MCF 10A (cell line): ENCODE results near the gene MIDN. TPM values are rescaled to one million over a fixed set of nuclear protein-coding genes. Genes with fewer than 3 reads are reported as not detected.
"Not testable (repeated sequence)": the region's sequence is repeated elsewhere in the genome, so short reads cannot be mapped to it uniquely, and the experiment has no call there.

ENCODE experiments used
- Bru-seq: library from RNA; stranded (reverse); fragments of 400-500 nt; gene quantifications from one replicate; lab custom pipeline; 2021; lab: Mats Ljungman, UMichigan
- BruChase-seq, 2 experiments: library from RNA; stranded (reverse); fragments of 400-500 nt; gene quantifications; one replicate each; lab custom pipeline; 2021; lab: Mats Ljungman, UMichigan
- BruUV-seq: library from RNA; stranded (reverse); fragments of 400-500 nt; replicated peaks from 2 replicates; lab custom pipeline; 2021; lab: Mats Ljungman, UMichigan
- CTCF ChIA-PET: fragments of 300-600 bp; sonication (Branson Sonifier 250); formaldehyde crosslinking; extraction: SDS; loops from one replicate; lab custom pipeline; 2021; ENCODE audit warnings: antibody characterized with exemption, inconsistent platforms; lab: Yijun Ruan, JAX
- POLR2A ChIA-PET: fragments of 300-600, 350-650 bp; sonication (Branson Sonifier 250); formaldehyde crosslinking; extraction: SDS; loops from one replicate; lab custom pipeline; 2020; ENCODE audit warnings: antibody characterized with exemption, inconsistent platforms; lab: Yijun Ruan, JAX
- DNase-seq: peaks from one replicate; pipeline ENCODE4 v3.0.0-alpha.2; 2018; ENCODE audit not compliant: unreplicated experiment
- H3K27ac Mint-ChIP-seq: one replicate; pipeline ENCODE4 v1.8.0; 2022; ENCODE audit warnings: mild to moderate bottlenecking, low read depth, mixed read lengths; ENCODE audit not compliant: unreplicated experiment
- H3K27me3 Mint-ChIP-seq: one replicate; pipeline ENCODE4 v1.8.0; 2022; ENCODE audit warnings: mixed read lengths; ENCODE audit not compliant: insufficient read depth, unreplicated experiment
- H3K36me3 Mint-ChIP-seq: one replicate; pipeline ENCODE4 v1.8.0; 2022; ENCODE audit warnings: mild to moderate bottlenecking, moderate library complexity, mixed read lengths; ENCODE audit not compliant: insufficient read depth, unreplicated experiment
- H3K4me1 Mint-ChIP-seq: one replicate; pipeline ENCODE4 v1.8.0; 2022; ENCODE audit warnings: mixed read lengths; ENCODE audit not compliant: insufficient read depth, unreplicated experiment
- H3K4me3 Mint-ChIP-seq: one replicate; pipeline ENCODE4 v1.8.0; 2022; ENCODE audit warnings: mild to moderate bottlenecking, moderate library complexity, mixed read lengths; ENCODE audit not compliant: unreplicated experiment
- H3K9me3 Mint-ChIP-seq: one replicate; pipeline ENCODE4 v1.8.0; 2022; ENCODE audit warnings: mixed read lengths; ENCODE audit not compliant: unreplicated experiment
- intact Hi-C: fragments of 100-400 bp; cut with micrococcal nuclease; formaldehyde crosslinking; loops from 2 replicates; pipeline ENCODE4 v1.14.1; 2022
- long read RNA-seq: library from polyadenylated mRNA; stranded (forward); transcript quantifications from one replicate; pipeline ENCODE4 v2.0.0, GENCODE V29; 2022
- total RNA-seq: library from RNA; stranded (reverse); gene quantifications from 2 replicates; pipeline ENCODE4 v1.2.3, GENCODE V29; 2022
- TF ChIP-seq, protein P1 (sequence below): fragments of 200-600 bp; IDR thresholded peaks from one replicate; pipeline ENCODE4 v1.8.0; 2022; ENCODE audit warnings: antibody characterized with exemption, mild to moderate bottlenecking; ENCODE audit not compliant: unreplicated experiment

MIDN gene
- total RNA-seq (73.6 and 96.9 TPM in 2 replicates), Bru-seq, nascent RNA (percentile 88 among the genes with signal in this experiment), BruChase-seq, experiment 1, labeled RNA remaining after a 6-hour chase (percentile 84 among the genes with signal in this experiment), BruChase-seq, experiment 2, labeled RNA remaining after a 2-hour chase (percentile 93 among the genes with signal in this experiment)
- long read RNA-seq, partial matches to known transcripts: 8 of 15 reads
- long read RNA-seq, other reads (novel, unspliced or antisense): 4 of 15 reads

DNA sequence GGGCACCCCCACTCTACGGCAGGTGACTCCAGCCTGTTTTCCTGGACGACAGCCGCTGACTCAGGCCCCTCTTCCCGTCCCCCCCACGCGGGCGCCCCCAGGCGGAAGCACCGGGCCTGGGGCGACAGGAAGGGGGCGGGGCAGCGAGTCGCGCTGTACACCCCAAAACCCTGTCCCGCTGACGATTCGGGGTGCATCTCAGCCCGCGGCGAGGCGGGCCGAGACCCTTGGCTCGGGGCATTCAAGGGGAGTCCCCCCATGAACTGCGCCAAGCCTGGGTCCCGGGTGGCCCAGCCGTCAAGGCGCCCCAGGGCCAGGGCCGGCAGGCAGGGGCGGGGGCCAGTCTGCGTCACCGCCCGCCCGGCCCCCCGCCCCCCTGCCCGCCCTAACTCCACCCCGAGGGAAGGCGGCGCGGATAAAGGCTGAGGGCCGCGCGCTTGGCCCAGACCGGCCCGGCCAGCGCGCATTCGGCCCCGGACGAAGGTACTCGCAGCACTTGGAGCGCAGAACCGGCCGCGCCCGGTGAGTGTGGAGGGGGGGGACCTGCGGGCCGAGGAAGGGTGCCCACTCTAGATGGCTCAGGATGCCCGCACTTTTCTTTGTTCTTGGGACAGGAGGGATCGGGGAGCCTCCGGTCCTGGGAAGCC is at the start of gene MIDN:
Gene MIDN (plus strand): TSS at position 445 of the 647 bp plus-strand sequence. CDS start 1,714 bp downstream, outside the sequence.
- DNase-seq: peak; percentile 90
- Mint-ChIP-seq H3K4me3 (peak within 1 kb of the TSS; percentile 86), H3K27me3 (no peaks in the 10 kb centered on the region)

DNA sequence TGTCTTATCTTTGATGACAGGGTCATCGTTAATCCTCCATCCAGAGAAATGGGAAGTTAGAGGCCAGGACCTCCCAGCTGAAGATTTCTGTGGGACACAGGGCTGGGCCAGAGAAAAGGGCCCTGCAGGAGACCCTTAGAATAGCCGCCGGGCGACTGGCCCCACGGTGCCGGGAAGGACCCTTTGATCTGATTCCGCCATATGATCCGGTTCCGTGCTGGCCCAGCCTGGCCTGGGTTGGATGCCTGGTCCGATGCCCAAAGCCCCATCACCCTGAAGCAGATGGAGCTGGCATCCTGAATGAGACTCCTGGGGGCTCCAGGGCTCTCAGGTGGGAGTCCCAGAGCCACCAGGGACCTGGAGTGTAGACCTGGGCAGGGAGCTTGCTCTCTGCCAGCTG is 48.9 kb upstream of the MIDN start:
- Mint-ChIP-seq H3K4me1 (peaks cover 10% of the 10 kb centered on the region), H3K36me3 (no peaks in the 10 kb centered on the region), H3K27ac (no peak overlapping the region), H3K27me3 (no peaks in the 10 kb centered on the region), H3K4me3 (no peak overlapping the region), H3K9me3 (no peaks in the 10 kb centered on the region)
- intact Hi-C loops: no loop called here
- no peak for DNase-seq
- ChIA-PET POLR2A (no interaction called here), CTCF (interaction anchor here (0.6 to 0.7 kb wide), 3 partner anchors 16 to 161 kb away, joined by 3 to 4 read pairs (median 4); no protein-coding TSS in a partner anchor)
- TF ChIP-seq, protein P1, sequence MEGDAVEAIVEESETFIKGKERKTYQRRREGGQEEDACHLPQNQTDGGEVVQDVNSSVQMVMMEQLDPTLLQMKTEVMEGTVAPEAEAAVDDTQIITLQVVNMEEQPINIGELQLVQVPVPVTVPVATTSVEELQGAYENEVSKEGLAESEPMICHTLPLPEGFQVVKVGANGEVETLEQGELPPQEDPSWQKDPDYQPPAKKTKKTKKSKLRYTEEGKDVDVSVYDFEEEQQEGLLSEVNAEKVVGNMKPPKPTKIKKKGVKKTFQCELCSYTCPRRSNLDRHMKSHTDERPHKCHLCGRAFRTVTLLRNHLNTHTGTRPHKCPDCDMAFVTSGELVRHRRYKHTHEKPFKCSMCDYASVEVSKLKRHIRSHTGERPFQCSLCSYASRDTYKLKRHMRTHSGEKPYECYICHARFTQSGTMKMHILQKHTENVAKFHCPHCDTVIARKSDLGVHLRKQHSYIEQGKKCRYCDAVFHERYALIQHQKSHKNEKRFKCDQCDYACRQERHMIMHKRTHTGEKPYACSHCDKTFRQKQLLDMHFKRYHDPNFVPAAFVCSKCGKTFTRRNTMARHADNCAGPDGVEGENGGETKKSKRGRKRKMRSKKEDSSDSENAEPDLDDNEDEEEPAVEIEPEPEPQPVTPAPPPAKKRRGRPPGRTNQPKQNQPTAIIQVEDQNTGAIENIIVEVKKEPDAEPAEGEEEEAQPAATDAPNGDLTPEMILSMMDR: no peak
- no TSS peak for BruUV-seq

More for the DNA sequence above, at the start of gene MIDN:
- H3K4me1 Mint-ChIP-seq: peaks cover 5% of the 10 kb centered on the region
- CTCF ChIA-PET: no interaction called here
- H3K27ac Mint-ChIP-seq: peak within 1 kb of the TSS; percentile 31
- intact Hi-C loops: no loop called here
- no peaks in the 10 kb centered on the region for H3K9me3 Mint-ChIP-seq
- POLR2A ChIA-PET: interaction anchor here (1.2 to 8.2 kb wide), 3 partner anchors 18 to 21 kb away, joined by 17 to 240 read pairs (median 18); partner anchors contain the start of gene CIRBP
- H3K36me3 Mint-ChIP-seq: peaks cover 42% of the 10 kb centered on the region
- TF ChIP-seq, protein P1: no peak
- no TSS peak for BruUV-seq

DNA sequence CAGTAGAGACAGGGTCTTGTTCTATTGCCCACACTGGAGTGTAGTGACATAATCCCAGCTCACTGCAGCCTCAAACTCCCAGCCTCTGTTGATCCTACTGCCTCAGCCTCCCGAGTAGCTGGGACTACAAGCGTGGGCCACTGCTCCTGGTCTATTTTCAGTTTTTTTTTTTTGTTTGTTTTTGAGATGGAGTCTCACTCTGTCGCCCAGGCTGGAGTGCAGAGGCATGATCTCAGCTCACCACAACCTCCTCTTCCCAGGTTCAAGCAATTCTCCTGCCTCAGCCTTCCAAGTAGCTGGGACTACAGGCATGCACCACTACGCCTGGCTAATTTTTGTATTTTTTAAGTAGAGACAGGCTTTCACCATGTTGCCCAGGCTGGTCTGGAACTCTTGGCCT is 47.8 kb upstream of the MIDN start:
- POLR2A ChIA-PET, DNase-seq, H3K27ac Mint-ChIP-seq, H3K9me3 Mint-ChIP-seq, intact Hi-C loops, BruUV-seq, H3K27me3 Mint-ChIP-seq, H3K4me1 Mint-ChIP-seq, H3K4me3 Mint-ChIP-seq, H3K36me3 Mint-ChIP-seq: not testable (repeated sequence)
- CTCF ChIA-PET: interaction anchor here (0.6 kb wide), 2 partner anchors 27 to 430 kb away, joined by 3 to 4 read pairs; no protein-coding TSS in a partner anchor

DNA sequence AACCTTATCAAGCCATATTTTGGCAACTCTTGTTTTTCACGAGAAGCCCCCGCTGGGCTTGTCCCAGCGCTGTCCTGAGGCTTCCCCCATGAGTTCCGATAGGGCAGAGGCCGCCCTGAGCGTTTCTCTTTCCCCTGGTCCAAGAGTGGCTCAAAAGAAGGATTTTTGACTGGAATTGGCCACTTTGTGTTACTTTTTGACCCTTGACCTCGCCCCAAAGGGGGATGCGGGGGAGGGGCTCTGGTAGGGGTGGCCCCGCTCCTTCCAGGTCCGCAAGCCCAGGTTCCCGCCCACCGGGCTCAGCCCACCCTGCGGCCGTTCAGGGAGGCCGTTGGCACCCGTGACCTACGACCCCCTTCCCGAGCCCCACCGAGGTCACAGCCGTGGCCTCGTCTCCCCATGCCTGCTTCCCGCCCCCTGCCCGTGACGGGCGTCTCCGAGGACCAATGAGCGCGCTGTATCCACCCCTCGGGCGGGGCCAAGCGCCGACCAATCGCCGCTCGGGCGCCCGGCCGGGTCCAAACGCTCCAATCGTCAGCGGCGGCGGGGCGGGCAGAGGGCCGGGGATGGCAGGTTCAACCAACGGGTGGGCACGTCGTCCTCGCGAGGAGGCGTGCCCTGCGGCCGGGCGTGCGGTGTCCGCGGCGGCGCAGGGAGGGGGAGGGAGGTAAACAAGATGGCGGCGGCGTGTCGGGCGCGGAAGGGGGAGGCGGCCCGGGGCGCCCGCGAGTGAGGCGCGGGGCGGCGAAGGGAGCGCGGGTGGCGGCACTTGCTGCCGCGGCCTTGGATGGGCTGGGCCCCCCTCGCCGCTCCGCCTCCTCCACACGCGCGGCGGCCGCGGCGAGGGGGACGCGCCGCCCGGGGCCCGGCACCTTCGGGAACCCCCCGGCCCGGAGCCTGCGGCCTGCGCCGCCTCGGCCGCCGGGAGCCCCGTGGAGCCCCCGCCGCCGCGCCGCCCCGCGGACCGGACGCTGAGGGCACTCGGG is 43.0 kb upstream of the MIDN start, which contains the start of gene STK11:
Gene STK11 (plus strand): TSS at position 665 of the 986 bp plus-strand sequence. CDS start 1,136 bp downstream, outside the sequence.
- no peaks in the 10 kb centered on the region for H3K9me3 Mint-ChIP-seq
- intact Hi-C loops: no loop called here

More for the DNA sequence above, 43.0 kb upstream of the MIDN start, which contains the start of gene STK11:
- CTCF ChIA-PET: interaction anchor here (0.6 to 3.1 kb wide), 3 partner anchors 10 to 29 kb away, joined by 3 to 17 read pairs (median 6); no protein-coding TSS in a partner anchor
- TF ChIP-seq, protein P1: no peak
- H3K27ac Mint-ChIP-seq: peak within 1 kb of the TSS; percentile 94
- peak; percentile 98 for DNase-seq
- H3K4me1 Mint-ChIP-seq: peaks cover 15% of the 10 kb centered on the region
- BruUV-seq: no TSS peak
- no peaks in the 10 kb centered on the region for H3K27me3 Mint-ChIP-seq
- H3K36me3 Mint-ChIP-seq: peaks cover 31% of the 10 kb centered on the region
- peak within 1 kb of the TSS; percentile 91 for H3K4me3 Mint-ChIP-seq
- POLR2A ChIA-PET: interaction anchor here (0.7 to 1.4 kb wide), 5 partner anchors 8 to 204 kb away, joined by 3 to 6 read pairs (median 4); no protein-coding TSS in a partner anchor
